CD4-positive, alpha-beta T cell (primary cell): ENCODE measurements around the gene KLK11. TPM values are rescaled to one million over a fixed set of nuclear protein-coding genes. Genes with fewer than 3 reads are reported as not detected.

ENCODE experiments used
- ATAC-seq: fragments of 200-7000 bp; cut with Tn5 transposase; one replicate; pipeline ENCODE4 v1.10.0; 2022; ENCODE audit warnings: mild to moderate bottlenecking; ENCODE audit not compliant: poor library complexity
- CTCF ChIA-PET: fragments of 350-600 bp; sonication (Branson Sonifier 250); formaldehyde crosslinking; loops from one replicate; lab custom pipeline; 2021; ENCODE audit warnings: antibody characterized with exemption, inconsistent platforms; lab: Charles Lee
- POLR2A ChIA-PET: fragments of 350-600 bp; sonication (Branson Sonifier 250); formaldehyde crosslinking; loops from one replicate; lab custom pipeline; 2021; ENCODE audit warnings: antibody characterized with exemption, inconsistent platforms; lab: Charles Lee
- DNase-seq, 14 experiments: peaks; one replicate each; pipeline ENCODE4 v3.0.0-alpha.2; 2013 to 2020; ENCODE audit warnings: mixed read lengths in 2 of 14
- H3K27ac ChIP-seq, 2 donors: one replicate each; pipeline versions ENCODE4 v1.5.1 to v1.7.0; 2013; ENCODE audit warnings: low read length in 2 of 2, low read depth in 1 of 2, mild to moderate bottlenecking in 1 of 2
- H3K27me3 ChIP-seq, 2 experiments: 1 replicate in 1 of 2; 2 replicates in 1 of 2; pipeline versions ENCODE4 v1.6.1 to v1.7.0; 2013; ENCODE audit warnings: low read length in 2 of 2, control low read depth in 1 of 2, mild to moderate bottlenecking in 1 of 2, moderate library complexity in 1 of 2; ENCODE audit not compliant: insufficient read depth in 2 of 2, control insufficient read depth in 1 of 2
- H3K36me3 ChIP-seq: one replicate; pipeline ENCODE4 v1.6.1; 2013; ENCODE audit warnings: low read length, control low read depth; ENCODE audit not compliant: insufficient read depth
- H3K4me1 ChIP-seq: one replicate; pipeline ENCODE4 v1.6.1; 2013; ENCODE audit warnings: low read length, control low read depth; ENCODE audit not compliant: insufficient read depth
- H3K4me3 ChIP-seq: one replicate; pipeline ENCODE4 v1.5.1; 2013; ENCODE audit warnings: mild to moderate bottlenecking, low read length, moderate library complexity
- H3K9me3 ChIP-seq, 2 experiments: 1 replicate in 1 of 2; 2 replicates in 1 of 2; pipeline versions ENCODE4 v1.6.1 to v1.7.0; 2013; ENCODE audit warnings: low read length in 2 of 2, mild to moderate bottlenecking in 2 of 2, control low read depth in 1 of 2, moderate library complexity in 1 of 2; ENCODE audit not compliant: control insufficient read depth in 1 of 2, insufficient read depth in 1 of 2
- H3K27ac Mint-ChIP-seq: one replicate; pipeline ENCODE4 v1.8.0; 2020; ENCODE audit warnings: mixed read lengths
- H3K27me3 Mint-ChIP-seq: one replicate; pipeline ENCODE4 v1.8.0; 2021; ENCODE audit warnings: mixed read lengths
- H3K36me3 Mint-ChIP-seq: one replicate; pipeline ENCODE4 v1.8.0; 2021; ENCODE audit warnings: low read depth, mixed read lengths
- H3K4me1 Mint-ChIP-seq: one replicate; pipeline ENCODE4 v1.8.0; 2021; ENCODE audit warnings: low read depth, mixed read lengths
- H3K4me3 Mint-ChIP-seq: one replicate; pipeline ENCODE4 v1.8.0; 2020; ENCODE audit warnings: mild to moderate bottlenecking, mixed read lengths
- H3K9me3 Mint-ChIP-seq: one replicate; pipeline ENCODE4 v1.8.0; 2020; ENCODE audit warnings: mixed read lengths
- intact Hi-C, 2 experiments: fragments of 100-400 bp; cut with DNase I in 1 of 2; cut with micrococcal nuclease in 1 of 2; formaldehyde crosslinking; loops; one replicate each; pipeline versions ENCODE4 v1.15.1 to v1.9.0; 2023 to 2025; cut with DNase I, micrococcal nuclease
- total RNA-seq, 174 experiments: library from RNA in 2 of 174; stranded (reverse) in 2 of 174; gene quantifications; one replicate each; pipeline ENCODE4 v1.2.3 and lab custom pipeline; 2021 to 2026
- TF ChIP-seq, protein P1 (sequence below): fragments of 200-600 bp; IDR thresholded peaks from one replicate; pipeline ENCODE4 v1.8.0; 2022; ENCODE audit warnings: antibody characterized with exemption, mild to moderate bottlenecking

Gene KLK11
- total RNA-seq, 2 experiments from 2014 or later: not detected

DNA sequence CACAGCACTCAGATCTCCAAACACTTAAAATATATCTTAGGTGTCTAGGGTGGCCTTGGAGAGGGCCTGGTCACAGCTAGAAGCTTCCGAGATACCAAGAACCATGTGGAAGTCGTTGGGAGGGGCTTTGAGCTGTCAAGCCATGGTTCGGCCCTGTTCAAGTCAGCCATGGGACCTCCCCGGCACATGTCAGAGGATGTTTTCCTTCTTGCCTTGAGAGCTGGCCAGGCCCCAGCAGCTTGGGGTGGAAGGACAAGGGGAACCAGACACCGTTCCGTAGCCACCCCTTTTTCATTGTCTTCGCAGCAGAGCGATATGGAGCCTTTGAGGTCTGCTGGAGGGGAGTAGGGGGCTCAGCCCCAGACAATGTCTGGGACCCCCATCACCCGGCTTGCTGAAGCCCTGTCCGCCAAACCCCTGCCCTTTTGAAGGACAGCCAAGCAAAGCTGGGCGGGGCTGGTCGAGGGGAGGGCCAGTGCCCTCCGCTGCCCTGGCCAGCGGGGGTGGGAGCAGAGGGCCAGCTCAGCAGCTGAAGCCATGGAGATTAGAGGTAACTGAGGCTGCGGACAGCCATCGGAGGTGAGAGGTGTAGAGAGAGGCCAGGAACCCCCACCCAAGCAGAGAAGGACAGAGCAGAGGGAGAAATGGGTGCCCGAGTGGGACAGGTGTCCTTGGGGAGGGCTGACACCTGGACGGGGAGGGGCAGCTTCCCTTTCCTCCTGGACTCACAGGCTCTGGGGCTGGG lies 435 bp downstream of the KLK11 start:
- no peaks in the 10 kb centered on the region for H3K9me3 Mint-ChIP-seq
- TF ChIP-seq, protein P1, sequence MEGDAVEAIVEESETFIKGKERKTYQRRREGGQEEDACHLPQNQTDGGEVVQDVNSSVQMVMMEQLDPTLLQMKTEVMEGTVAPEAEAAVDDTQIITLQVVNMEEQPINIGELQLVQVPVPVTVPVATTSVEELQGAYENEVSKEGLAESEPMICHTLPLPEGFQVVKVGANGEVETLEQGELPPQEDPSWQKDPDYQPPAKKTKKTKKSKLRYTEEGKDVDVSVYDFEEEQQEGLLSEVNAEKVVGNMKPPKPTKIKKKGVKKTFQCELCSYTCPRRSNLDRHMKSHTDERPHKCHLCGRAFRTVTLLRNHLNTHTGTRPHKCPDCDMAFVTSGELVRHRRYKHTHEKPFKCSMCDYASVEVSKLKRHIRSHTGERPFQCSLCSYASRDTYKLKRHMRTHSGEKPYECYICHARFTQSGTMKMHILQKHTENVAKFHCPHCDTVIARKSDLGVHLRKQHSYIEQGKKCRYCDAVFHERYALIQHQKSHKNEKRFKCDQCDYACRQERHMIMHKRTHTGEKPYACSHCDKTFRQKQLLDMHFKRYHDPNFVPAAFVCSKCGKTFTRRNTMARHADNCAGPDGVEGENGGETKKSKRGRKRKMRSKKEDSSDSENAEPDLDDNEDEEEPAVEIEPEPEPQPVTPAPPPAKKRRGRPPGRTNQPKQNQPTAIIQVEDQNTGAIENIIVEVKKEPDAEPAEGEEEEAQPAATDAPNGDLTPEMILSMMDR: no peak
- no peaks in the 10 kb centered on the region for H3K4me1 ChIP-seq
- ATAC-seq (no peak), DNase-seq (no peak)
- no peaks in the 10 kb centered on the region for H3K9me3 ChIP-seq
- peaks cover 7 to 29% of the 10 kb centered on the region in 2 experiments for H3K27me3 ChIP-seq
- H3K4me1 Mint-ChIP-seq: peaks cover 4% of the 10 kb centered on the region
- no peaks in the 10 kb centered on the region for H3K36me3 Mint-ChIP-seq
- intact Hi-C loops: no loop called here
- peaks cover 73% of the 10 kb centered on the region for H3K27me3 Mint-ChIP-seq
- H3K27ac Mint-ChIP-seq: no peak overlapping the region
- ChIA-PET CTCF (no interaction called here), POLR2A (no interaction called here)
- H3K36me3 ChIP-seq: no peaks in the 10 kb centered on the region
- no peak overlapping the region for H3K4me3 ChIP-seq
- H3K27ac ChIP-seq: no peak overlapping the region
- no peak overlapping the region for H3K4me3 Mint-ChIP-seq

DNA sequence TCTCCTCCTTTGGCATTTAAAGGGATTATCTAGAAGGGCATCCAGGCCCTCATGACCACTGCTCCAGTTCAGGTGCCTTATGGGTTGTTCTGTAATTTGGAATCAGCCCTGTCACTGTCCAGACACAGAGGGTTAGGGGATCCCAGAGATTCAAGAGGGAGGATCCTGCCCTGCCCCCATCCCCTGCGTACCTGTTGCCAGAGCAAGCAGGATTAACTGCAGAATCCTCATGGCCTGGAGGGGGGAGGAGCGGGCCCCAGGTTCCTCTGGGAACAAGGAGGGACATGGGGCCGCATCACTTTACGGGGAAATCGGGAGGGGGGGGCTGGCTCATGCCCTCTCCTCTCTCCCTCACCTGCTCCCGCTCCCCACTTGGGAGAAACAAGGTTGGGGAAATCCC lies 1.0 kb downstream of the KLK11 start:
- Histone ChIP-seq H3K27me3 (peaks cover 7 to 28% of the 10 kb centered on the region in 2 experiments), H3K4me1 (no peaks in the 10 kb centered on the region), H3K9me3 (no peaks in the 10 kb centered on the region), H3K27ac (no peak overlapping the region), H3K4me3 (no peak overlapping the region), H3K36me3 (no peaks in the 10 kb centered on the region)
- intact Hi-C loops: no loop called here
- POLR2A ChIA-PET: no interaction called here
- TF ChIP-seq, protein P1: no peak
- no peak overlapping the region for H3K27ac Mint-ChIP-seq
- no peaks in the 10 kb centered on the region for H3K9me3 Mint-ChIP-seq
- H3K36me3 Mint-ChIP-seq: no peaks in the 10 kb centered on the region
- peaks cover 72% of the 10 kb centered on the region for H3K27me3 Mint-ChIP-seq
- no peak overlapping the region for H3K4me3 Mint-ChIP-seq
- no peak for DNase-seq
- CTCF ChIA-PET: no interaction called here
- peaks cover 6% of the 10 kb centered on the region for H3K4me1 Mint-ChIP-seq
- ATAC-seq: no peak

DNA sequence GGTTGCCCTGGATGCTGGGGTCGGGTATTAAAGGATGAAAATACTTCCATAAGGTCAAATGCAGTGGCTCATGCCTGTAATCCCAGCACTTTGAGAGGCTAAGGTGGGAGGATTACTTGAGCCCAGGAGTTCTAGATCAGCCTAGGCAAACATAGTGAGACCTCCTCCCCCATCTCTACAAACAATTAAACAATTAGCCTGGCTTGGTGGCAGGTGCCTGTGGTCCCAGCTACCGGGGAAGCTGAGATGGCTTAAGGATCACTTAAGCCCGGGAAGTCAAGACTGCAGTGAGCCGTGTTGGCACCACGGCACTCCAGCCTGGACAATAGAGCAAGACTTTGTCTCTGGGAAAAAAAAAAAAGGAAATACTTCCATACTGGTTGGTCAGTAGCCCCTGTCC lies 1.5 kb downstream of the KLK11 start:
- H3K27me3 Mint-ChIP-seq: peaks cover 75% of the 10 kb centered on the region
- CTCF ChIA-PET: no interaction called here
- Histone ChIP-seq H3K4me1 (peaks cover under 1% of the 10 kb centered on the region), H3K9me3 (no peaks in the 10 kb centered on the region), H3K36me3 (no peaks in the 10 kb centered on the region), H3K27ac (no peak overlapping the region), H3K4me3 (no peak overlapping the region), H3K27me3 (peaks cover 11 to 33% of the 10 kb centered on the region in 2 experiments)
- H3K4me1 Mint-ChIP-seq: peaks cover 6% of the 10 kb centered on the region
- POLR2A ChIA-PET: no interaction called here
- H3K27ac Mint-ChIP-seq: no peak overlapping the region
- no peaks in the 10 kb centered on the region for H3K9me3 Mint-ChIP-seq
- ATAC-seq: no peak
- TF ChIP-seq, protein P1: no peak
- H3K4me3 Mint-ChIP-seq: no peak overlapping the region
- H3K36me3 Mint-ChIP-seq: no peaks in the 10 kb centered on the region
- no peak for DNase-seq
- intact Hi-C loops: no loop called here
